CD4-positive, alpha-beta T cell treated with Interleukin-15 for 1 hour (primary cell): Measurements from ENCODE around the gene SLC26A2.
"Not testable (repeated sequence)": the region's sequence is repeated elsewhere in the genome, so short reads cannot be mapped to it uniquely, and the experiment has no call there.

Experiments
- DNase-seq: peaks from one replicate; pipeline ENCODE4 v3.0.0-alpha.2; 2020

The SLC26A2 gene

GRCh38 chr5:149937610-149938009, 22.9 kb upstream of the SLC26A2 start:
- DNase-seq = no peak

- no peak for DNase-seq
Measured at GRCh38 chr5:149938279-149938678, 22.3 kb upstream of the SLC26A2 start.

GRCh38 chr5:149938791-149939358, 21.7 kb upstream of the SLC26A2 start:
- DNase-seq = peak; percentile 72

GRCh38 chr5:149939546-149939945, 21.0 kb upstream of the SLC26A2 start:
- no peak for DNase-seq

- DNase-seq = no peak
Measured at GRCh38 chr5:149940077-149940574, 20.4 kb upstream of the SLC26A2 start.

GRCh38 chr5:149940941-149941644, 19.5 kb upstream of the SLC26A2 start:
- DNase-seq = no peak

- DNase-seq = no peak
Measured at GRCh38 chr5:149941795-149942194, 18.8 kb upstream of the SLC26A2 start.

GRCh38 chr5:149942199-149942598, 18.4 kb upstream of the SLC26A2 start:
- no peak for DNase-seq

GRCh38 chr5:149942741-149943169, 17.8 kb upstream of the SLC26A2 start:
- DNase-seq = not testable (repeated sequence)

- DNase-seq = not testable (repeated sequence)
Measured at GRCh38 chr5:149943177-149943949, 17.2 kb upstream of the SLC26A2 start.

GRCh38 chr5:149944666-149945065, 15.9 kb upstream of the SLC26A2 start, which contains the start of gene PDE6A:
PDE6A (minus strand) TSS chr5:149944793; CDS start chr5:149944673, 120 bp downstream.
- no peak for DNase-seq

- no peak for DNase-seq
Measured at GRCh38 chr5:149946118-149946517, 14.4 kb upstream of the SLC26A2 start.

- no peak for DNase-seq
Measured at GRCh38 chr5:149948993-149949392, 11.6 kb upstream of the SLC26A2 start.

GRCh38 chr5:149951138-149951749, 9.3 kb upstream of the SLC26A2 start:
- DNase-seq = no peak

GRCh38 chr5:149953436-149954121, 7.0 kb upstream of the SLC26A2 start:
- no peak for DNase-seq

- no peak for DNase-seq
Measured at GRCh38 chr5:149954798-149955197, 5.8 kb upstream of the SLC26A2 start.

- DNase-seq = no peak
Measured at GRCh38 chr5:149956685-149957084, 3.9 kb upstream of the SLC26A2 start.

GRCh38 chr5:149957855-149958254, 2.7 kb upstream of the SLC26A2 start:
- no peak for DNase-seq

- DNase-seq = peak; percentile 56
Measured at GRCh38 chr5:149959406-149960236, 937 bp upstream of the SLC26A2 start.

GRCh38 chr5:149961186-149961685, 678 bp downstream of the SLC26A2 start:
- DNase-seq = no peak

- DNase-seq = no peak
Measured at GRCh38 chr5:149961957-149962409, 1.4 kb downstream of the SLC26A2 start.
